Stomach smooth muscle (tissue), 2 donors: ENCODE measurements around the gene OPTN.
"Not testable (repeated sequence)": the region's sequence is repeated elsewhere in the genome, so short reads cannot be mapped to it uniquely, and the experiment has no call there.

Experiments used
- H3K27ac ChIP-seq: one replicate; pipeline ENCODE4 v1.7.0; 2013; ENCODE audit warnings: mild to moderate bottlenecking, low read length, inconsistent platforms
- H3K27me3 ChIP-seq, 2 donors: one replicate each; pipeline ENCODE4 v1.7.0; 2013; ENCODE audit warnings: low read length in 2 of 2; ENCODE audit not compliant: insufficient read depth in 2 of 2, control insufficient read depth in 1 of 2
- H3K36me3 ChIP-seq, 2 donors: one replicate each; pipeline ENCODE4 v1.7.0; 2013; ENCODE audit warnings: low read length in 2 of 2; ENCODE audit not compliant: control insufficient read depth in 2 of 2, insufficient read depth in 2 of 2
- H3K4me1 ChIP-seq: one replicate; pipeline ENCODE4 v1.7.0; 2013; ENCODE audit warnings: low read length; ENCODE audit not compliant: control insufficient read depth, insufficient read depth
- H3K4me3 ChIP-seq, 2 donors: one replicate each; pipeline ENCODE4 v1.7.0; 2013; ENCODE audit warnings: low read length in 2 of 2
- H3K9ac ChIP-seq, 2 donors: one replicate each; pipeline ENCODE4 v1.7.0; 2013; ENCODE audit warnings: low read length in 2 of 2, mild to moderate bottlenecking in 1 of 2
- H3K9me3 ChIP-seq, 2 donors: one replicate each; pipeline ENCODE4 v1.7.0; 2013; ENCODE audit warnings: low read length in 2 of 2; ENCODE audit not compliant: control insufficient read depth in 2 of 2
- donor health status: healthy.
- donor health status: Pancreatic carcinoma.

Gene OPTN

DNA sequence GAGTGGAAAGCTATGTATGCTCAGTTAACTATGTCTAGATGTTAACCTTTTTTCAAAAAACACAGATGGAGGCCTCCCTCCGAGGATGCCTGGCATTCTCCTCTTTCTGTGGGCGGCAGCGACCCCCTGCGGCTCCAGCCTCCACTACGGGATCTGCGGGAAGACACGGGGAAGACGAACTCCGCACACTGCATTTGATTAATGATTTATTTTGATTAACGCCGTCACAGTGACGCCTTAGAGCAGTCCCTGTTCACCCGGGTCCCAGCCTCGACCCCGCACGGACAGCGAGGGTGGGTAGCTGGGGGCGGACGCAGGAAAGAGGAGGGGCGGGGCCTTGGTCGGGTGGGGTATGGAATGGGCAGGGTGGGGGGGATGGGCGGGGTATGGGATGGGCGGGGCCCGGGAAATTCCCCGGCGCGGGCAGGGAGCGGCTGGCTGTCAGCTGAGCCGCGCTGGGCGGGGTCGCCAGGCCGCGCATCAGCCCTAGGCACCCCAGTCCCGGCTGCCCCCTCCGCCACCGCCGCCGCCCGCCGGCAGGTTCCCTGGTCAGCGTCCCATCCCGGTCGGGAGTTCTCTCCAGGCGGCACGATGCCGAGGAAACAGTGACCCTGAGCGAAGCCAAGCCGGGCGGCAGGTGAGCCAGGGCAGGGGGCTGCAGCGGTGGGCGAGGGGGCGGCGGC lies at the start of gene OPTN:
TSS of gene OPTN (plus strand) at position 498 of the 683 bp plus-strand sequence. CDS start 8,960 bp downstream, outside the sequence.
- Histone ChIP-seq H3K27ac (peak within 1 kb of the TSS; percentile 83), H3K36me3 (no peaks in the 10 kb centered on the region), H3K27me3 (no peaks in the 10 kb centered on the region), H3K9me3 (no peaks in the 10 kb centered on the region), H3K4me3 (peak within 1 kb of the TSS; percentile 76 to 86), H3K4me1 (peaks cover 23% of the 10 kb centered on the region), H3K9ac (peak within 1 kb of the TSS; percentile 70 to 84)

DNA sequence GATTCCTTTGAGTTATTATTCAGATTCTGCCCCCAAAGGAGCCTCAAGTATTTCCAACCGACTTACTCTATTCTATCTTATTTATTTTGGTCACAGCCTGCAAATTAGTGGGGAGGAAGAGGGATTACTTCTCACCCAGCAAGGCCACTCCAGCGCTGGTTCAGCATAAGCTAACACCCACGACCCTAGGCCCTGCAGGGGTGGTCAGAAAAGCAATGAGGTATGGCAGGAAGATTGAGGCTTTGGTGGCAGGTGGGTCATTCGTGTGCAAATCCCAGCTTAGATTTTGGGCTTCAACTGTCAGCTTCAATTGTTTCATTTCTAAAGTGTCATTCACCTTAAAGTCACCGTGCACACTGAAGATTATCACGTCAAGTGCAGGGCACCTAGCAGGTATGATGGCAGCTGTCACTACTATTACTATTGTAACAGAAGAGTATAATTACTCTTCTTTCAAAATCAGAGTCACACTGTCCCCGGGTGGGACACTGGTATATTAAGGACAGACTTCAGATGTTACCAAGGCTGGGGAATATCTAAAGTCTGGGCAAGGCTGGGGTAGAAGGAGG lies 48.8 kb upstream of the OPTN start:
- no peaks in the 10 kb centered on the region for H3K36me3 ChIP-seq
- no peak overlapping the region for H3K9ac ChIP-seq
- no peak overlapping the region for H3K4me3 ChIP-seq
- H3K9me3 ChIP-seq: no peaks in the 10 kb centered on the region
- H3K27me3 ChIP-seq: peaks cover 3% of the 10 kb centered on the region in 2 donors
- no peaks in the 10 kb centered on the region for H3K4me1 ChIP-seq
- H3K27ac ChIP-seq: no peak overlapping the region

DNA sequence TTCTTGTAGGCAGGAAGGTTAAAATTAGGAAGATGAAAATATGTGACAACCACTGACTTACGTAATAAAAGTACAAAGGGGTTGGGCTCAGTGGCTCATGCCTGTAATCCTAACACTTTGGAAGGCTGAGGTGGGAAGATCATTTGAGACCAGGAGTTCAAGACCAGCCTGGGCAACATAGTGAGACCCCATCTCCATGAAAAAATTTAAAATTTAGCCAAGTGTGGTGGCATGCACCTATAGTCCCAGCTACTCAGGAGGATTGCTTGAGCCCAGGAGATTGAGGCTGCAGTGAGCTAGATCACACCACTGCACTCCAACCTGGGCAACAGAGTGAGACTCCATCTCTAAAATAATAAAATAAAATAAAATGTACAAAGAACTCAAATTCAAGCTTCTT lies 46.8 kb upstream of the OPTN start:
- not testable (repeated sequence) for H3K4me3 ChIP-seq, H3K36me3 ChIP-seq

DNA sequence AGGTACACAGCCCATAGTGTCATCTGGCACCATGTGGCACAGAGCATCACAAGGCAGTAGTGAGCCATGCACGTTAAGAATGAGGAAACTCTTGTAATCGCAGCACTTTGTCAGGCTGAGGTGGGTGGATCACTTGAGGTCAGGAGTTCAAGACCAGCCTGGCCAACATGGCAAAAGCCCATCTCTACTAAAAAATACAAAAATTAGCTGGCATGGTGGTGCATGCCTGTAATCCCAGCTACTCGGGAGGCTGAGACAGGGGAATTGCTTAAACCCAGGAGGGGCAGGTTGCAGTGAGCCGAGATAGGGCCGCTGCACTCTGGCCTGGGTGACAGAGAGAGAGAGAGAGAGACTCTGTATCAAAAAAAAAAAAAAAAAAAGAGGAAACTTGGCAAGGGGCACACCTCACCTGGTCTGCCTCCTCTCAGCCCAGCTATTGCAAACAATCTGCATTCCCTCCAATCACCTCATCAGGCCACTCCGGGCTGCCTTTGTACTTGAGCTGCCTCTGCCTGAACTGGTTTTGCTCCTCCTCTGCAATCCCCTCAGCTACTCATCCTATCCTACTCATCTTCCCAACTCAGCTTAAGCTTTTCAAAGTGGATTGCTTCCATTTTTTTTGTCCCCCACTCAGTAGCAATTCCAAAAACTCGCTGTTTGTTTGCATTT lies 46.0 kb upstream of the OPTN start:
- Histone ChIP-seq H3K27ac (no peak overlapping the region), H3K9me3 (no peaks in the 10 kb centered on the region), H3K4me1 (no peaks in the 10 kb centered on the region), H3K9ac (no peak overlapping the region), H3K36me3 (no peaks in the 10 kb centered on the region), H3K27me3 (peaks cover 3 to 4% of the 10 kb centered on the region in 2 donors), H3K4me3 (no peak overlapping the region)

More for the DNA sequence above, 46.8 kb upstream of the OPTN start:
- H3K9ac ChIP-seq, H3K27ac ChIP-seq, H3K9me3 ChIP-seq, H3K27me3 ChIP-seq, H3K4me1 ChIP-seq: not testable (repeated sequence)

DNA sequence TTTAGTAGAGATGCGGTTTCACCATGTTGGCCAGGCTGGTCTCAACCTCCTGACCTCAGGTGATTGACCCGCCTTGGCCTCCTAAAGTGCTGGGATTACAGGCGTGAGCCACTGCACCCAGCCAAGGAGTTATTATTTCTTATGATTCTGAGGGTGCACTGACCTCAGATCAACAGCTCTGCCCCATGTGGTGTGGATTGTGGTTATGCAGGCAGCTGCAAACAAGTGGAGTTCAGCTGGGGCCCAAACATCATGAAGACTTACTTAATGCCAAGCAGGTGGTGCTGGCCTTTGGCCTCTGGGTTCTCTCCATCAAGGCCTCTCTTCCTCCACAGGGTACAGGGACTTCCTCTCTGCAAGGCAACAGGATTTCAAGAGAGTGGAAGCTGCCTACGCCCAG lies 45.1 kb upstream of the OPTN start:
- Histone ChIP-seq H3K36me3 (no peaks in the 10 kb centered on the region), H3K4me3 (no peak overlapping the region), H3K27me3 (peaks cover 3 to 5% of the 10 kb centered on the region in 2 donors), H3K9ac (no peak overlapping the region), H3K27ac (no peak overlapping the region), H3K9me3 (no peaks in the 10 kb centered on the region), H3K4me1 (no peaks in the 10 kb centered on the region)

DNA sequence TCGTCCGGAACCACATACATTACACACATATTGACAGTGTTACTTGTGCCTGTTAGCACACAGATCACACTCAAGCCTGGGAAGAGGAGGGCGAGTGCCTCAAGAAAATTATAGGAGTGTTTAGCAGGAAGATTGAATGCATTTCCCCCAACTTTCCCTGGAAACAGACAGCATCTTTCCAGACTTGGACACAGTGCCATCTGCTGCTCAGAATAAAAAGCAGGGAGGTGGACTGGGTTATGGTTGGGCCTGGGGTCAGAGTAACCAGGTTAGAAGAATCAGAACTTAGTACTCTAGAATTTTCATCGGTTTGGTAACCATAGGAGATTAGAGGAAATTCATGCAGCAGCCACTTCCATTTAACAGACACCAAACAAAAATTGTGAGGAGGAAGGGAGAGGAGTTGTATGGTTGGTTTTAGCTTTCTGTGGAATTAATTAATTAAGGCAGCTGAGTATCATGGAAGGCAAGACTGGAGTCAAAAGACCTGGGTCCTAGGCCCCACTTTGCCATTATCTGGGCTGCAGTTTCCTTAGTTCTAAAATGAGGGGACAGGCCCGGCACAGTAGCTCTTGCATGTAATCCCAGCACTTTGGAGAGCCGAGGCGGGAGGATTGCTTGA lies 43.4 kb upstream of the OPTN start:
- Histone ChIP-seq H3K9ac (no peak overlapping the region), H3K36me3 (no peaks in the 10 kb centered on the region), H3K27ac (no peak overlapping the region), H3K27me3 (peaks cover 3 to 9% of the 10 kb centered on the region in 2 donors), H3K9me3 (no peaks in the 10 kb centered on the region), H3K4me1 (no peaks in the 10 kb centered on the region), H3K4me3 (no peak overlapping the region)

DNA sequence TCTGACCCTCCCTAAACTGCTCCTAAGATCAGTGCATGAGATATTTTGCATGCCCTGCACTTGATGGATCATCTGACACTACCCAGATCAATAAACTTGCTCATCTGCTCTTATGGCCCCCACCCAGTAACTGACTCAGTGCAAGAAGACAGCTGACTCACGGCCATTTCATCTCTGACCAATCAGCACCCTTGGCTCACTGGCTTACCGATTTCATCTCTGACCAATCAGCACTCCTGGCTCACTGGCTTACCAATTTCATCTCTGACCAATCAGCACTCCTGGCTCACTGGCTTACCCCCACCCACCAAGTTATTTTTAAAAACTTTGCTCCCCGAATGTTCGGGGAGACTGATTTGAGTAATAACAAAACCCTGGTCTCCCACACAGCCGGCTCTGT lies 37.2 kb upstream of the OPTN start:
- Histone ChIP-seq H3K9ac (no peak overlapping the region), H3K9me3 (no peaks in the 10 kb centered on the region), H3K27ac (no peak overlapping the region), H3K4me1 (no peaks in the 10 kb centered on the region), H3K4me3 (no peak overlapping the region), H3K36me3 (no peaks in the 10 kb centered on the region), H3K27me3 (peaks cover 0 to 6% of the 10 kb centered on the region in 2 donors)

DNA sequence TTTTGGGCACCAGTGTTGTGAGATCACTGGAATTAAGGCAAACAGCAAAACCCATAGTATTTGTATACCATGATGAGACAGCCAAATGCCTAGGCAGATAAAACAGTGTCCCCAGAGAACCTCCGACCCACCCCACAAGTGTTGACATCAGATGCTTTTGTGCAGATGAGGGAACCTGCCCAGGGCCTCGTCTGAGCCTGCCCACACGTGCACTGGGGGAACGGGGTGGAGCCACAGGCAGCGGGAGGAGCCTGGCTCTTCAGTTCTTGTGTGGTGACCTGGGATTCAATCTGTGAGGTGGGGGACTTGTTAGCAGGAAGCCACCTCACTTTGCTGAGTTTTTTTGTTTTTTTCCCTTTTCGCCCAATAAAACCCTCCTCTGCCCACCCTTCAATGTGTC lies 33.4 kb upstream of the OPTN start:
- no peaks in the 10 kb centered on the region for H3K27me3 ChIP-seq
- H3K27ac ChIP-seq: no peak overlapping the region
- no peaks in the 10 kb centered on the region for H3K36me3 ChIP-seq
- H3K9me3 ChIP-seq: no peaks in the 10 kb centered on the region
- H3K4me3 ChIP-seq: no peak overlapping the region
- H3K9ac ChIP-seq: no peak overlapping the region
- H3K4me1 ChIP-seq: no peaks in the 10 kb centered on the region

DNA sequence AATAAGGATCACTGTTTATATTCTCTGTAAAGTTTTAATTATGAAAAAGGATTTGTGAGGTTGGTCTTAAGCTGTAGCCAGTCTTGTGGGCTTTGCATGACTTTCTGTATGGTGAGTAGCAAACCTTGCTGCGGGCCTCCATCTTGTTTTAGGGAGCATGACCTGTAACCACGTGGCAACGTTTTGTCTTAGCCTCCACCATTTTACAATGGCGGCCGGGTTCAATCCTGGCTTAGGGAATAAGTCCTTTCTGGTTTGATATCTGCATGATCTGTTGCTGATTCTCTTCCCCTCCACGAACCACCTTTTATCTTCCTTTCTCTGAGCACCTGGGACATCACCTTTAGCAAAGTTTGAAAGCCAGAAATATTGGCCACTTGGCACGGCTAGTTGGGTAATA lies 32.5 kb upstream of the OPTN start:
- H3K4me1 ChIP-seq: no peaks in the 10 kb centered on the region
- H3K27ac ChIP-seq: no peak overlapping the region
- no peak overlapping the region for H3K4me3 ChIP-seq
- H3K27me3 ChIP-seq: no peaks in the 10 kb centered on the region
- no peak overlapping the region for H3K9ac ChIP-seq
- H3K9me3 ChIP-seq: no peaks in the 10 kb centered on the region
- no peaks in the 10 kb centered on the region for H3K36me3 ChIP-seq

DNA sequence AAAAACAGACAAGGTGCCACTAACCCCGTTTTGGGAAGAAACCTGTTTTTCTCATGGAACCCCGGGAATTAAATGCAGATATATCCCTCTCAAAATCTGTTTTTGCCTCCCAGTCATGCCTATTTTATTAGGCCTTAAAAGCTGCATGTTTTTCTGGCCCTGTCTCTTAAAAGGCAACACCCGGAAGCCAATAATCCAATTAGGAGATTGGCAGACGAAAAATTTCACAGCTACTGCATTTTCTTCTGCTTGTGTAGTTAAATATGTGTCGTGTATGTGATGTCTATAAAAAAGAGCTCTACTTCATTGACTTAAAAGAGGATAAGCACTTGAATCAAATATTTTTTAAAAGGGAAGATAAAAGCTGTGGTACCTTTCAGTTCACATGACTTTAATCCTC lies 31.9 kb upstream of the OPTN start:
- H3K4me3 ChIP-seq: no peak overlapping the region
- H3K9me3 ChIP-seq: no peaks in the 10 kb centered on the region
- no peak overlapping the region for H3K27ac ChIP-seq
- no peaks in the 10 kb centered on the region for H3K36me3 ChIP-seq
- no peaks in the 10 kb centered on the region for H3K27me3 ChIP-seq
- H3K9ac ChIP-seq: no peak overlapping the region
- H3K4me1 ChIP-seq: no peaks in the 10 kb centered on the region
